LNCaP clone FGC (cell line): ENCODE measurements around the gene GRXCR1.

Source experiments
- DNase-seq: peaks from one replicate; pipeline ENCODE4 v3.0.0-alpha.2; 2011; ENCODE audit warnings: low read depth
- H3K4me3 ChIP-seq: 2 replicates; pipeline ENCODE4 v1.5.1; 2011; ENCODE audit warnings: mild to moderate bottlenecking, low read depth, low read length, control low read depth
- TF ChIP-seq, protein P1 (sequence below): IDR thresholded peaks from 2 replicates; pipeline ENCODE4 v1.5.1; 2012; ENCODE audit warnings: mild to moderate bottlenecking; ENCODE audit not compliant: control insufficient read depth, insufficient read depth; ENCODE audit errors: extremely low read depth

The GRXCR1 gene

DNA sequence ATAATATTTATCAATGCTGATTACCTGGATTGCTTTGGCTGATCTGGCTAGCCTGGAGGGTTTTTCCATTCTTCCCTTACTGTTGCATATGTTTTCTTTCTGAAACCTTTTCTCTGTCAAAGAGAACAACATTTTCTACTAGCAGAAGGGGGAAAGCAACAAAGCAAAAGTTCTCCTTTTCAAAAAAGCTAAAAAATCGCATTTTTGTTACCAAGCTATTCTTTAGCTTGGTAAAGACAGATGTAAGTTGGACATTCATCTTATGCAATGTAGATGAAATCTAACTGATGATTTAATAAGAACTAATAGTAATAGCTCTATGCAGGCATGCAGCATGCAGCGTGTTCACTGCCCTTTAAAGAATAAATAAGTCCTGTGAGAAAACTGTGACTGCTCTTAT lies at the start of gene GRXCR1:
Gene GRXCR1 (plus strand): TSS at position 301 of the 400 bp plus-strand sequence. CDS start 554 bp downstream, outside the sequence.
- no peak for DNase-seq
- TF ChIP-seq, protein P1, sequence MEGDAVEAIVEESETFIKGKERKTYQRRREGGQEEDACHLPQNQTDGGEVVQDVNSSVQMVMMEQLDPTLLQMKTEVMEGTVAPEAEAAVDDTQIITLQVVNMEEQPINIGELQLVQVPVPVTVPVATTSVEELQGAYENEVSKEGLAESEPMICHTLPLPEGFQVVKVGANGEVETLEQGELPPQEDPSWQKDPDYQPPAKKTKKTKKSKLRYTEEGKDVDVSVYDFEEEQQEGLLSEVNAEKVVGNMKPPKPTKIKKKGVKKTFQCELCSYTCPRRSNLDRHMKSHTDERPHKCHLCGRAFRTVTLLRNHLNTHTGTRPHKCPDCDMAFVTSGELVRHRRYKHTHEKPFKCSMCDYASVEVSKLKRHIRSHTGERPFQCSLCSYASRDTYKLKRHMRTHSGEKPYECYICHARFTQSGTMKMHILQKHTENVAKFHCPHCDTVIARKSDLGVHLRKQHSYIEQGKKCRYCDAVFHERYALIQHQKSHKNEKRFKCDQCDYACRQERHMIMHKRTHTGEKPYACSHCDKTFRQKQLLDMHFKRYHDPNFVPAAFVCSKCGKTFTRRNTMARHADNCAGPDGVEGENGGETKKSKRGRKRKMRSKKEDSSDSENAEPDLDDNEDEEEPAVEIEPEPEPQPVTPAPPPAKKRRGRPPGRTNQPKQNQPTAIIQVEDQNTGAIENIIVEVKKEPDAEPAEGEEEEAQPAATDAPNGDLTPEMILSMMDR = no peak
- H3K4me3 ChIP-seq = no peak within 1 kb of the TSS

DNA sequence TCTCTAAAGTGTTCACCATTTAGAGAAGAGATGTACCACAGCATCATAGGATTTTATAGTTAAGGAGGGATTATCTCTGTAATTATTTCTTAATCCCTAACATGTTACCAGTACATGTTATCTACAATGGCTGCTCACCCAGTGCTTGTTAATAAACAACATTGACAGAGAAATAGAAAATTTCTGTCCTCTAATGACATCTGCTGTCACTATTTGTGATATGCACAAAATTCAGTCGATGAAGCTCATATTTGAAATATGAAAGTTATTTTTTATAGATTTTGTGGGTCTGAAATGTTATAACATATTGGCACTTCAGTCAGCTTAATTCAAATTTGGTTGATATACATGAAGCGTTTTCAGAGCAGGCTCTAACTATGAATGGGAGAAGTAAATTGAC lies 48.8 kb upstream of the GRXCR1 start:
- TF ChIP-seq, protein P1 = peak; percentile 29; the same call in 1 of the 2 replicates
- no peak for DNase-seq
- H3K4me3 ChIP-seq = no peak overlapping the region

DNA sequence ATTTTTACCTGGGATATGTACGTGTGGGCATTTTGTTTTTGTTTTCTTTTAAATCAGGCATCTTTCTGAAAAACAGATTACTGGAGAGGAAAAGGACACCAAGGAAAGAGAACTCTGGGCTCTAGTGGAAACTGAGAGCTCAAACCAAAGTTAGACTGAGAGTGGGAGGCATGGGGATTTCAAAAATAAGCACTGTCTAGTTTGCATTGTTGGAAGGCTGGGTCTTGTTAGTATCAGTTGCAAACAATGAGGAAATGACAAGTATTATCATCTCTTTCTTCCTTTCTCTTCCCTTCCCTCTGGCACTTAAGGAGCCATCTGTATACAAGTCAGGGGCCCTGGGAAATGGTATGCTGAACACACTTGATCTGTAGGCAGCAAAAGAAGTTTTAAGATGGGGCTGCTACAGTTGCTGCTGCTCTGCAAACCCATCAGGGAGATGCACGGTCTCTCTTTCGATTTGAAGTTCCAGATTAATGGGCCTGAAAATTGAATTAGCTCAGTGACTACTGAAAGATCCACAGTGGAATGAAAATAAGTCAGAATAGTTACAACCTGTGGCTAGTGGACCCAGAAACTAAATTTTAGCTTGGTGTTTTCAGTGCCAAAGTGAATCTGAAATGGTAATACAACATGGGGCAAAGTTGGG lies 48.0 kb upstream of the GRXCR1 start:
- DNase-seq = no peak
- no peak overlapping the region for H3K4me3 ChIP-seq
- TF ChIP-seq, protein P1 = no peak

GRCh38 chr4:42845586-42845985 lies 46.9 kb upstream of the GRXCR1 start:
- DNase-seq = no peak

DNA sequence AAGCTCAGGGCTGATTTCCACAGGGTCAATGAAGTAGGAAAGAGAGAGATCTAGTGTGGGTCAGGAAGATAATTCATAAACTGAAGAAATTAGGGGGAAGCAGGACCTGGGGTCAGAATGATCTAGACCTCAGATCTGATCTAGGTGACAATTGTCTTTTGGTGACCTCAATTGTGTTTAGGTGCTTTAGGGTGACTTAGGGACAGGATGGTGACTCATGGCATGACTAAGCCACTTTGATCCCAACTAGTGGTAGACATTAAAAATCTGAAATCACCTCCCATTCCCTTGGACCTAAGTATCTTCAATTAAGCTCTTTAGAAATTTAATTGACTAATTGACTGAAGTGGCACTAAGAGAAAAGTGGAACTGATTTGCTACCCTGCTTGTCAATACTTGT lies 36.7 kb upstream of the GRXCR1 start:
- no peak overlapping the region for H3K4me3 ChIP-seq
- no peak for DNase-seq
- TF ChIP-seq, protein P1 = no peak

More at GRCh38 chr4:42845586-42845985, 46.9 kb upstream of the GRXCR1 start:
- TF ChIP-seq, protein P1 = no peak
- no peak overlapping the region for H3K4me3 ChIP-seq

DNA sequence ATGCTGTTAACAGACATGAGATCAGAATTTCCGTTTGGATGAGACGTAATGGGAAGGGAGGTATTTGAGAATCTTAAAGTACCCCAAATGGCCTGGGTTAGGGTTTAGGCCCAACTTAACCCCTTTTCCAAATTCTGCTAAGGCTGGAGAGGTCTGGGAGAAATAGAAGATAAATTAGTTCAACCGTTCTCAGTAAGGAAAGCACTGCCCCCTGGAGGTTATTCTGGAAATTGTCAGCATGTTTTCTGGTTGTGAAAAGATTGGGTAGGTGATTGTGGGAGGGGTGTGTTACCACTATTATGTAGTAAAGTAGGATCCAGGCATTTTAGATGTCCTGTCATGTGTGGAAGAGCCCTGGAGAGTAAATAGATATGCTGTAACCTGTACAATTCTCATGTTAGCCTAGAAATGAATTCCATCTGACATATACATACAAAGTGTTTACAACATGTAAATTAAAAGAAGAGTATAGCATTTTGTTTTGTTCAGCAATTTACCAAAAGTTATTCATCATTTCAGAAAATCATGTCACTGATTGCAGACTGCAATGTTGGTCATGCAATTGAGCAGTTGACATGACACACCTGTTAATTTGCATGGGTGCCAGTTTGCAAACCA lies 26.8 kb upstream of the GRXCR1 start:
- DNase-seq = no peak
- TF ChIP-seq, protein P1 = peak; percentile 77
- no peak overlapping the region for H3K4me3 ChIP-seq

DNA sequence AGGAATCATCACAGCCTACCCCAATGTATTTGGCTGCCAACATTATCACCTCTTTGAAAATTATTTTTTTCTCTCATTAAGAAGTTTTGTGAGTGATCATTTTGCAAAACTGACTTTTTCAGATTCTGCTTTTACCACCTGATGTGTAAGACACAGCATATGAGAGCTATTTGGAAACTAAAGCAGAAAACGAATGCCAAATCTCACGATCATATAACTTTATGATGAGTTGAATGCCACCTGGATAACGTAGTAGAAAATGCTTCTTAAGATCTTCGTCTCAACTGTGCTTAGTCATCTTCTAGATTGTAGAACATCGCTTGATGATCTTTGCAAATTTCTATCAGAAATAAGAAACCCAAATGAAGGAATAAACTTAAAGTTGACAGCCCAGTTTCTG lies 21.3 kb upstream of the GRXCR1 start:
- TF ChIP-seq, protein P1 = no peak
- no peak overlapping the region for H3K4me3 ChIP-seq
- DNase-seq = no peak
